ENCODE data around the gene STK32B. TPM values are rescaled to one million over a fixed set of nuclear protein-coding genes. Genes with fewer than 3 reads are reported as not detected.

STK32B gene
- total and polyA plus RNA-seq, 2 of the 8 experiments (the other 6 are each of a cell fraction or from before 2014, with no cell fraction given) = 2.3 to 2.5 TPM

GRCh38 chr4:5041699-5042098, 9.6 kb upstream of the STK32B start:
- FAIRE-seq = no peak
- 89% methylated on average over 7 of the region's 7 CpGs; no CpG with 5 or more reads in 1 of the 2 experiments for WGBS, 2 experiments (ENCODE audit: extremely low coverage in 1 of 2, insufficient coverage in 1 of 2, insufficient read length in 1 of 2, insufficient replicate concordance in 2 of 2, low coverage in 1 of 2, low lambda C conversion rate in 2 of 2, missing lambda C conversion rate in 1 of 2)
- Histone ChIP-seq H3K36me3 (ENCODE audit: control insufficient read depth in 2 of 4, insufficient read depth in 4 of 4, low read length in 3 of 4) (no peaks in the 10 kb centered on the region), H4K91ac (replicated peaks; ENCODE audit: insufficient read length, low read length) (no peak overlapping the region), H3K4me1 (replicated peaks in 1 of 4; ENCODE audit: control insufficient read depth in 3 of 4, insufficient read depth in 4 of 4, low read length in 3 of 4) (no peaks in the 10 kb centered on the region), H3K4ac (replicated peaks; ENCODE audit: insufficient read length, low read depth, low read length) (no peak overlapping the region), H3K4me2 (ENCODE audit: insufficient read depth in 1 of 2, low read depth in 2 of 2, low read length in 2 of 2) (no peak overlapping the region), H4K8ac (ENCODE audit: extremely low read depth, insufficient read depth, low read length) (no peak overlapping the region), H3K79me1 (ENCODE audit: low read depth, low read length) (no peaks in the 10 kb centered on the region), H3K27me3 (replicated peaks in 1 of 4; ENCODE audit: control insufficient read depth in 3 of 4, extremely low read depth in 1 of 4, insufficient read depth in 3 of 4, low read length in 3 of 4) (no peaks in the 10 kb centered on the region), H3K9me3 (ENCODE audit: insufficient read depth in 2 of 2, low read depth in 1 of 2, low read length in 1 of 2) (no peaks in the 10 kb centered on the region), H2BK120ac (replicated peaks; ENCODE audit: low read depth, low read length) (no peak overlapping the region), H2BK20ac (ENCODE audit: low read length) (no peak overlapping the region), H3K23me2 (ENCODE audit: low read depth, low read length) (no peaks in the 10 kb centered on the region), H3K23ac (ENCODE audit: insufficient read length) (no peak overlapping the region), H2BK12ac (ENCODE audit: low read depth, low read length) (no peak overlapping the region), H3K14ac (ENCODE audit: insufficient read length) (no peak overlapping the region), H4K5ac (ENCODE audit: insufficient read length, low read depth, low read length) (no peak overlapping the region), H2BK15ac (ENCODE audit: low read length) (no peak overlapping the region), H3K4me3 (ENCODE audit: extremely low read depth in 1 of 4, insufficient read depth in 2 of 4, low read depth in 3 of 4, low read length in 4 of 4) (no peak overlapping the region), H2AK5ac (ENCODE audit: low read depth, low read length) (no peak overlapping the region), H3K56ac (replicated peaks; ENCODE audit: insufficient read length, low read depth, low read length) (no peak overlapping the region), H4K20me1 (replicated peaks in 1 of 2; ENCODE audit: control insufficient read depth in 1 of 2, insufficient read depth in 2 of 2, low read length in 2 of 2) (no peaks in the 10 kb centered on the region), H2BK5ac (ENCODE audit: low read depth, low read length) (no peak overlapping the region), H2AFZ (ENCODE audit: low read length) (no peak overlapping the region), H3K79me2 (ENCODE audit: control insufficient read depth in 1 of 2, insufficient read depth in 2 of 2, low read length in 2 of 2) (no peaks in the 10 kb centered on the region), H3K27ac (ENCODE audit: low read depth, low read length) (no peak overlapping the region), H3K9ac (replicated peaks in 1 of 4; ENCODE audit: extremely low read depth in 1 of 4, low read depth in 3 of 4, low read length in 3 of 4) (no peak overlapping the region), H3K18ac (ENCODE audit: extremely low read depth, low read length) (no peak overlapping the region)
- ChIA-PET CTCF (ENCODE audit: partially characterized antibody) (interaction anchor here (1.1 kb wide), 1 partner anchor 9 kb away, joined by 5 read pairs; the partner anchor contains the start of gene STK32B), POLR2A (ENCODE audit: partially characterized antibody) (no interaction called here)
- TF ChIP-seq BRCA1 (IDR thresholded peaks at IDR 0.05; ENCODE audit: low read depth, low read length) (no peak), CHD1 (IDR thresholded peaks at IDR 0.05; ENCODE audit: low read depth, low read length) (no peak), BCL11A (IDR thresholded peaks at IDR 0.05; ENCODE audit: low read depth in 2 of 2, low read length in 2 of 2) (no peak), CHD2 (IDR thresholded peaks at IDR 0.05; ENCODE audit: low read length) (no peak), CBX8 (IDR thresholded peaks at IDR 0.05; ENCODE audit: borderline replicate concordance, low read depth, low read length) (no peak), SP2 (IDR thresholded peaks at IDR 0.05; ENCODE audit: low read length) (no peak), ASH2L (IDR thresholded peaks at IDR 0.05; ENCODE audit: low read length) (no peak), SRF (IDR thresholded peaks at IDR 0.05; ENCODE audit: low read depth, low read length) (no peak), EP300 (IDR thresholded peaks at IDR 0.05; ENCODE audit: borderline replicate concordance in 1 of 2, low read depth in 2 of 2, low read length in 2 of 2) (no peak), PHF8 (conservative IDR thresholded peaks at IDR 0.05; ENCODE audit: low read depth, low read length) (no peak), TEAD4 (IDR thresholded peaks at IDR 0.05; ENCODE audit: low read depth, low read length) (no peak), CREB1 (IDR thresholded peaks at IDR 0.05) (no peak), CEBPB (IDR thresholded peaks at IDR 0.05; ENCODE audit: low read depth, low read length) (no peak)
- no peak for DNase-seq (ENCODE audit: low read depth in 1 of 2, low spot score in 2 of 2)

All from H1 (cell line).